WTC11 (cell line): ENCODE results near the gene TMEM50B. TPM values are rescaled to one million over a fixed set of nuclear protein-coding genes. Genes with fewer than 3 reads are reported as not detected.

Experiments
- ATAC-seq: fragments of 200-7000 bp; cut with Tn5 transposase; 2 replicates; pipeline ENCODE4 v1.10.0; 2021; ENCODE audit warnings: mild to moderate bottlenecking, moderate library complexity
- CTCF ChIA-PET: fragments of 300-600 bp; sonication (Branson Sonifier 250); formaldehyde crosslinking; loops from one replicate; lab custom pipeline; 2021; ENCODE audit warnings: antibody characterized with exemption; lab: Charles Lee
- POLR2A ChIA-PET: fragments of 350-600 bp; sonication (Branson Sonifier 250); formaldehyde crosslinking; loops from one replicate; lab custom pipeline; 2021; ENCODE audit warnings: antibody characterized with exemption; lab: Charles Lee
- DNase-seq: peaks from one replicate; pipeline ENCODE4 v3.0.0; 2021; ENCODE audit warnings: low spot score
- H3K27ac Mint-ChIP-seq: 2 replicates; pipeline ENCODE4 v1.8.0; 2021; ENCODE audit warnings: mixed read lengths
- H3K27me3 Mint-ChIP-seq: 2 replicates; pipeline ENCODE4 v1.8.0; 2021; ENCODE audit warnings: low read depth, mild to moderate bottlenecking, moderate library complexity, mixed read lengths
- H3K36me3 Mint-ChIP-seq: 2 replicates; pipeline ENCODE4 v1.8.0; 2021; ENCODE audit warnings: mixed read lengths
- H3K4me1 Mint-ChIP-seq: 2 replicates; pipeline ENCODE4 v1.8.0; 2022; ENCODE audit warnings: mixed read lengths
- H3K4me3 Mint-ChIP-seq: 2 replicates; pipeline ENCODE4 v1.8.0; 2021; ENCODE audit warnings: mild to moderate bottlenecking, moderate library complexity, mixed read lengths
- H3K9me3 Mint-ChIP-seq: 2 replicates; pipeline ENCODE4 v1.8.0; 2021; ENCODE audit warnings: mixed read lengths
- CREB1 ChIP-seq: sonication (generic); formaldehyde crosslinking; IDR thresholded peaks from 2 replicates; pipeline ENCODE4 v1.8.0; 2023; ENCODE audit warnings: mild to moderate bottlenecking, missing genetic modification reagents
- ETV6 ChIP-seq: sonication (generic); formaldehyde crosslinking; IDR thresholded peaks from 2 replicates; pipeline ENCODE4 v1.8.1; 2022; ENCODE audit warnings: mild to moderate bottlenecking, missing genetic modification reagents
- GRHL2 ChIP-seq: fragments of 250-450 bp; sonication (Bioruptor Pico); IDR thresholded peaks from 2 replicates; pipeline ENCODE4 v1.8.0; 2022; ENCODE audit warnings: mild to moderate bottlenecking, moderate library complexity; ENCODE audit not compliant: insufficient replicate concordance, severe bottlenecking
- JAZF1 ChIP-seq: fragments of 250-450 bp; sonication (Bioruptor Pico); IDR thresholded peaks from 2 replicates; pipeline ENCODE4 v1.9.0; 2021; ENCODE audit warnings: moderate library complexity, mild to moderate bottlenecking, inconsistent platforms
- PRRX2 ChIP-seq: fragments of 250-450 bp; sonication (Bioruptor Pico); IDR thresholded peaks from 2 replicates; pipeline ENCODE4 v1.8.0; 2021; ENCODE audit warnings: mild to moderate bottlenecking
- ZNF219 ChIP-seq: sonication (generic); formaldehyde crosslinking; IDR thresholded peaks from 2 replicates; pipeline ENCODE4 v1.8.0; 2023; ENCODE audit warnings: missing genetic modification reagents, mild to moderate bottlenecking, borderline replicate concordance
- ZNF232 ChIP-seq: sonication (generic); formaldehyde crosslinking; IDR thresholded peaks from 2 replicates; pipeline ENCODE4 v1.8.0; 2022; ENCODE audit warnings: mild to moderate bottlenecking, missing genetic modification reagents
- ZNF263 ChIP-seq: sonication (generic); formaldehyde crosslinking; IDR thresholded peaks from 2 replicates; pipeline ENCODE4 v1.8.1; 2022; ENCODE audit warnings: low read depth, mild to moderate bottlenecking, moderate library complexity, missing genetic modification reagents
- total RNA-seq: library from RNA; stranded (reverse); gene quantifications from 3 replicates; pipeline ENCODE4 v1.2.3, GENCODE V29; 2021
- TF ChIP-seq, protein P1 (sequence below): sonication (generic); formaldehyde crosslinking; IDR thresholded peaks from 2 replicates; pipeline ENCODE4 v1.8.0; 2023; ENCODE audit warnings: missing genetic modification reagents, mild to moderate bottlenecking, borderline replicate concordance
- TF ChIP-seq, protein P2 (sequence below): sonication (generic); formaldehyde crosslinking; IDR thresholded peaks from 2 replicates; pipeline ENCODE4 v1.8.0; 2022; ENCODE audit warnings: mild to moderate bottlenecking, missing genetic modification reagents
- TF ChIP-seq, protein P3 (sequence below): sonication (generic); formaldehyde crosslinking; IDR thresholded peaks from 2 replicates; pipeline ENCODE4 v1.8.1; 2022; ENCODE audit warnings: missing genetic modification reagents, borderline replicate concordance
- TF ChIP-seq, protein P4 (sequence below): fragments of 250-450 bp; sonication (Bioruptor Pico); IDR thresholded peaks from 2 replicates; pipeline ENCODE4 v2.1.2; 2022; ENCODE audit warnings: mild to moderate bottlenecking, moderate library complexity
- TF ChIP-seq, protein P5 (sequence below): sonication (generic); formaldehyde crosslinking; conservative IDR thresholded peaks from 2 replicates; pipeline ENCODE4 v1.8.1; 2022; ENCODE audit warnings: mild to moderate bottlenecking, missing genetic modification reagents
- TF ChIP-seq, protein P6 (sequence below): sonication (generic); formaldehyde crosslinking; IDR thresholded peaks from 2 replicates; pipeline ENCODE4 v1.8.0; 2023; ENCODE audit warnings: missing genetic modification reagents
- TF ChIP-seq, protein P7 (sequence below): sonication (generic); formaldehyde crosslinking; IDR thresholded peaks from 2 replicates; pipeline ENCODE4 v1.8.1; 2022; ENCODE audit warnings: mild to moderate bottlenecking, missing genetic modification reagents, moderate library complexity, borderline replicate concordance
- TF ChIP-seq, protein P8 (sequence below): sonication (generic); formaldehyde crosslinking; IDR thresholded peaks from 2 replicates; pipeline ENCODE4 v1.8.1; 2022; ENCODE audit warnings: low read depth, mild to moderate bottlenecking, moderate library complexity, missing genetic modification reagents, borderline replicate concordance
- TF ChIP-seq, protein P9 (sequence below): sonication (generic); formaldehyde crosslinking; IDR thresholded peaks from 2 replicates; pipeline ENCODE4 v1.8.1; 2023; ENCODE audit warnings: mild to moderate bottlenecking, missing genetic modification reagents

TMEM50B gene
- total RNA-seq, 1 experiment from 2014 or later = 25.4 TPM

DNA sequence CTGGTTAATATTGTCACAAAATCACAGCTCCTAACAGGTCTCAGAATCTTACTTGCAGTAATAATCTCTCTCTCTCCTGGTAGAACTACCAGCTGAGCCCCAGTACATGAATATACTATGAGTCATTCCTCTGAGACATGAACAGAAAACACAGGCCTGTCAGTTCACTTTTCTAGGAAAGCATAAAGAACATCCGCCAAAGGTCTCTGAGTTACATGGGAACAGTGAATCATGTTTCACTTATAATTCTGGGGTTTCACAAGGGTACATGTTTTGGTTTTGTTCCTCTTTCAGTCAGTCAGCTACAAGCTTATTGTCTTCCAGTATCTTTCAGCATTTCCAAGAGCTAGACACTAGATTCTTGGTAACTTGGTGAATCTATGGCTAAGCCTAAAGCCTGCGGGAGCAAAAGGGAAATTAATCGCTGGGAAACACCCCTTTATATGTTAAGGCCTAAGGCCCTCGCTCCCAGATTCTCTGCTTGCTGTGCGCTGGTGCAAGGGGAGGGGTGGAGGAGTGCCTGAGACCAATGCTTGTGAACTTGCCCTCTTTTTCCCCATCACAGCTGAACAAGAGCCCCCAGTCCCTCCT, 44.9 kb downstream of the TMEM50B start (continued):
- TF ChIP-seq, protein P1, sequence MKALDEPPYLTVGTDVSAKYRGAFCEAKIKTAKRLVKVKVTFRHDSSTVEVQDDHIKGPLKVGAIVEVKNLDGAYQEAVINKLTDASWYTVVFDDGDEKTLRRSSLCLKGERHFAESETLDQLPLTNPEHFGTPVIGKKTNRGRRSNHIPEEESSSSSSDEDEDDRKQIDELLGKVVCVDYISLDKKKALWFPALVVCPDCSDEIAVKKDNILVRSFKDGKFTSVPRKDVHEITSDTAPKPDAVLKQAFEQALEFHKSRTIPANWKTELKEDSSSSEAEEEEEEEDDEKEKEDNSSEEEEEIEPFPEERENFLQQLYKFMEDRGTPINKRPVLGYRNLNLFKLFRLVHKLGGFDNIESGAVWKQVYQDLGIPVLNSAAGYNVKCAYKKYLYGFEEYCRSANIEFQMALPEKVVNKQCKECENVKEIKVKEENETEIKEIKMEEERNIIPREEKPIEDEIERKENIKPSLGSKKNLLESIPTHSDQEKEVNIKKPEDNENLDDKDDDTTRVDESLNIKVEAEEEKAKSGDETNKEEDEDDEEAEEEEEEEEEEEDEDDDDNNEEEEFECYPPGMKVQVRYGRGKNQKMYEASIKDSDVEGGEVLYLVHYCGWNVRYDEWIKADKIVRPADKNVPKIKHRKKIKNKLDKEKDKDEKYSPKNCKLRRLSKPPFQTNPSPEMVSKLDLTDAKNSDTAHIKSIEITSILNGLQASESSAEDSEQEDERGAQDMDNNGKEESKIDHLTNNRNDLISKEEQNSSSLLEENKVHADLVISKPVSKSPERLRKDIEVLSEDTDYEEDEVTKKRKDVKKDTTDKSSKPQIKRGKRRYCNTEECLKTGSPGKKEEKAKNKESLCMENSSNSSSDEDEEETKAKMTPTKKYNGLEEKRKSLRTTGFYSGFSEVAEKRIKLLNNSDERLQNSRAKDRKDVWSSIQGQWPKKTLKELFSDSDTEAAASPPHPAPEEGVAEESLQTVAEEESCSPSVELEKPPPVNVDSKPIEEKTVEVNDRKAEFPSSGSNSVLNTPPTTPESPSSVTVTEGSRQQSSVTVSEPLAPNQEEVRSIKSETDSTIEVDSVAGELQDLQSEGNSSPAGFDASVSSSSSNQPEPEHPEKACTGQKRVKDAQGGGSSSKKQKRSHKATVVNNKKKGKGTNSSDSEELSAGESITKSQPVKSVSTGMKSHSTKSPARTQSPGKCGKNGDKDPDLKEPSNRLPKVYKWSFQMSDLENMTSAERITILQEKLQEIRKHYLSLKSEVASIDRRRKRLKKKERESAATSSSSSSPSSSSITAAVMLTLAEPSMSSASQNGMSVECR = no peak
- TF ChIP-seq, protein P2, sequence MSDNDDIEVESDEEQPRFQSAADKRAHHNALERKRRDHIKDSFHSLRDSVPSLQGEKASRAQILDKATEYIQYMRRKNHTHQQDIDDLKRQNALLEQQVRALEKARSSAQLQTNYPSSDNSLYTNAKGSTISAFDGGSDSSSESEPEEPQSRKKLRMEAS (CRISPR knock-in tag) = no peak
- TF ChIP-seq, protein P3, sequence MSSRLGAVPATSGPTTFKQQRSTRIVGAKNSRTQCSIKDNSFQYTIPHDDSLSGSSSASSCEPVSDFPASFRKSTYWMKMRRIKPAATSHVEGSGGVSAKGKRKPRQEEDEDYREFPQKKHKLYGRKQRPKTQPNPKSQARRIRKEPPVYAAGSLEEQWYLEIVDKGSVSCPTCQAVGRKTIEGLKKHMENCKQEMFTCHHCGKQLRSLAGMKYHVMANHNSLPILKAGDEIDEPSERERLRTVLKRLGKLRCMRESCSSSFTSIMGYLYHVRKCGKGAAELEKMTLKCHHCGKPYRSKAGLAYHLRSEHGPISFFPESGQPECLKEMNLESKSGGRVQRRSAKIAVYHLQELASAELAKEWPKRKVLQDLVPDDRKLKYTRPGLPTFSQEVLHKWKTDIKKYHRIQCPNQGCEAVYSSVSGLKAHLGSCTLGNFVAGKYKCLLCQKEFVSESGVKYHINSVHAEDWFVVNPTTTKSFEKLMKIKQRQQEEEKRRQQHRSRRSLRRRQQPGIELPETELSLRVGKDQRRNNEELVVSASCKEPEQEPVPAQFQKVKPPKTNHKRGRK (CRISPR knock-in tag) = no peak
- TF ChIP-seq ZNF219 (CRISPR knock-in tag) (no peak), ETV6 (CRISPR knock-in tag) (no peak), GRHL2 (CRISPR knock-in tag) (no peak), CREB1 (CRISPR knock-in tag) (no peak), ZNF232 (no peak)
- TF ChIP-seq, protein P4, sequence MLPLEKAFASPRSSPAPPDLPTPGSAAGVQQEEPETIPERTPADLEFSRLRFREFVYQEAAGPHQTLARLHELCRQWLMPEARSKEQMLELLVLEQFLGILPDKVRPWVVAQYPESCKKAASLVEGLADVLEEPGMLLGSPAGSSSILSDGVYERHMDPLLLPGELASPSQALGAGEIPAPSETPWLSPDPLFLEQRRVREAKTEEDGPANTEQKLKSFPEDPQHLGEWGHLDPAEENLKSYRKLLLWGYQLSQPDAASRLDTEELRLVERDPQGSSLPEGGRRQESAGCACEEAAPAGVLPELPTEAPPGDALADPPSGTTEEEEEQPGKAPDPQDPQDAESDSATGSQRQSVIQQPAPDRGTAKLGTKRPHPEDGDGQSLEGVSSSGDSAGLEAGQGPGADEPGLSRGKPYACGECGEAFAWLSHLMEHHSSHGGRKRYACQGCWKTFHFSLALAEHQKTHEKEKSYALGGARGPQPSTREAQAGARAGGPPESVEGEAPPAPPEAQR (CRISPR knock-in tag) = no peak
- TF ChIP-seq, protein P5, sequence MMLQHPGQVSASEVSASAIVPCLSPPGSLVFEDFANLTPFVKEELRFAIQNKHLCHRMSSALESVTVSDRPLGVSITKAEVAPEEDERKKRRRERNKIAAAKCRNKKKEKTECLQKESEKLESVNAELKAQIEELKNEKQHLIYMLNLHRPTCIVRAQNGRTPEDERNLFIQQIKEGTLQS (CRISPR knock-in tag) = no peak

DNA sequence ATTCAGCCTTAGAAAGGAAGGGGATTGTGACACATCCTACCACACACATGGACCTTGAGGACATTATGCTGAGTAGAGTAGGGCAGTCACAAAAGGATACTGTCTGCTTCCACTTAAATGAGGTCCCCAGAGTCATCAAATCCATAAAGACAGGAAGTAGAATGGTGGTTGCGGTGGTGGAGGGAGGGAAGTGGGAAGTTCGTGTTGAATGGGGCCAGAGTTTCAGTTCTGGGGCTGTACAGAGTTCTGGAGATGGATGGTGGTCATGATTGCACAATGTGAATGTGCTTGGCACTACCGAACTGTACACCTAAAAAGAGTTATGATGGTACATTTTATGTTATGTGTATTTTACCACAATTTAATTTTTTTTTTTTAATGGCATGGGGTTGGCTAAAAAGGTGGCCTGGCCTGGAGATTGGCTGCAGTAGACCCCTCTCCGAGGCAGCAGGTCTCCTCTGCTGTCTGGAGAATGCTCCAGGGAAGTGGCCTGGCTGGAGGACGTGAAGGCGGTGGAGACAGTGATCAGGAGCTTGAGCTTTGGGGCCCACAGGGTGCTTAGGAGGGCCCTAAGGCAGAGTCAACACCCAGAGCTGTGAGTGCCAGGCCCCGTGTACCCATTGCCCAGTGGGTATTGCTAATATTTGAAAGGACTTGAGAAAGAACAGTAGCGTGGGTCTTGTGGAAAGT, 46.2 kb downstream of the TMEM50B start:
- Mint-ChIP-seq H3K27me3 (no peaks in the 10 kb centered on the region), H3K4me3 (no peak overlapping the region), H3K27ac (no peak overlapping the region), H3K4me1 (no peaks in the 10 kb centered on the region), H3K9me3 (no peaks in the 10 kb centered on the region), H3K36me3 (peaks cover 54% of the 10 kb centered on the region)
- ChIA-PET CTCF (no interaction called here), POLR2A (no interaction called here)
- ATAC-seq (no peak), DNase-seq (no peak)
- TF ChIP-seq PRRX2 (CRISPR knock-in tag) (no peak), JAZF1 (CRISPR knock-in tag) (no peak), ZNF263 (no peak)
- TF ChIP-seq, protein P6, sequence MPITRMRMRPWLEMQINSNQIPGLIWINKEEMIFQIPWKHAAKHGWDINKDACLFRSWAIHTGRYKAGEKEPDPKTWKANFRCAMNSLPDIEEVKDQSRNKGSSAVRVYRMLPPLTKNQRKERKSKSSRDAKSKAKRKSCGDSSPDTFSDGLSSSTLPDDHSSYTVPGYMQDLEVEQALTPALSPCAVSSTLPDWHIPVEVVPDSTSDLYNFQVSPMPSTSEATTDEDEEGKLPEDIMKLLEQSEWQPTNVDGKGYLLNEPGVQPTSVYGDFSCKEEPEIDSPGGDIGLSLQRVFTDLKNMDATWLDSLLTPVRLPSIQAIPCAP (CRISPR knock-in tag) = no peak
- TF ChIP-seq, protein P7, sequence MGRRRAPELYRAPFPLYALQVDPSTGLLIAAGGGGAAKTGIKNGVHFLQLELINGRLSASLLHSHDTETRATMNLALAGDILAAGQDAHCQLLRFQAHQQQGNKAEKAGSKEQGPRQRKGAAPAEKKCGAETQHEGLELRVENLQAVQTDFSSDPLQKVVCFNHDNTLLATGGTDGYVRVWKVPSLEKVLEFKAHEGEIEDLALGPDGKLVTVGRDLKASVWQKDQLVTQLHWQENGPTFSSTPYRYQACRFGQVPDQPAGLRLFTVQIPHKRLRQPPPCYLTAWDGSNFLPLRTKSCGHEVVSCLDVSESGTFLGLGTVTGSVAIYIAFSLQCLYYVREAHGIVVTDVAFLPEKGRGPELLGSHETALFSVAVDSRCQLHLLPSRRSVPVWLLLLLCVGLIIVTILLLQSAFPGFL (CRISPR knock-in tag) = no peak
- TF ChIP-seq, protein P8, sequence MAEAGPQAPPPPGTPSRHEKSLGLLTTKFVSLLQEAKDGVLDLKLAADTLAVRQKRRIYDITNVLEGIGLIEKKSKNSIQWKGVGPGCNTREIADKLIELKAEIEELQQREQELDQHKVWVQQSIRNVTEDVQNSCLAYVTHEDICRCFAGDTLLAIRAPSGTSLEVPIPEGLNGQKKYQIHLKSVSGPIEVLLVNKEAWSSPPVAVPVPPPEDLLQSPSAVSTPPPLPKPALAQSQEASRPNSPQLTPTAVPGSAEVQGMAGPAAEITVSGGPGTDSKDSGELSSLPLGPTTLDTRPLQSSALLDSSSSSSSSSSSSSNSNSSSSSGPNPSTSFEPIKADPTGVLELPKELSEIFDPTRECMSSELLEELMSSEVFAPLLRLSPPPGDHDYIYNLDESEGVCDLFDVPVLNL (CRISPR knock-in tag) = no peak
- TF ChIP-seq, protein P9, sequence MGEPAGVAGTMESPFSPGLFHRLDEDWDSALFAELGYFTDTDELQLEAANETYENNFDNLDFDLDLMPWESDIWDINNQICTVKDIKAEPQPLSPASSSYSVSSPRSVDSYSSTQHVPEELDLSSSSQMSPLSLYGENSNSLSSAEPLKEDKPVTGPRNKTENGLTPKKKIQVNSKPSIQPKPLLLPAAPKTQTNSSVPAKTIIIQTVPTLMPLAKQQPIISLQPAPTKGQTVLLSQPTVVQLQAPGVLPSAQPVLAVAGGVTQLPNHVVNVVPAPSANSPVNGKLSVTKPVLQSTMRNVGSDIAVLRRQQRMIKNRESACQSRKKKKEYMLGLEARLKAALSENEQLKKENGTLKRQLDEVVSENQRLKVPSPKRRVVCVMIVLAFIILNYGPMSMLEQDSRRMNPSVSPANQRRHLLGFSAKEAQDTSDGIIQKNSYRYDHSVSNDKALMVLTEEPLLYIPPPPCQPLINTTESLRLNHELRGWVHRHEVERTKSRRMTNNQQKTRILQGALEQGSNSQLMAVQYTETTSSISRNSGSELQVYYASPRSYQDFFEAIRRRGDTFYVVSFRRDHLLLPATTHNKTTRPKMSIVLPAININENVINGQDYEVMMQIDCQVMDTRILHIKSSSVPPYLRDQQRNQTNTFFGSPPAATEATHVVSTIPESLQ (CRISPR knock-in tag) = no peak
